Breast epithelium (tissue), 3 donors: ENCODE data around the gene FRRS1.

Source experiments
- CTCF ChIP-seq, 3 donors: fragments of 450-650 bp; IDR thresholded peaks; one replicate each; pipeline ENCODE4 v1.5.1; 2016 to 2017; ENCODE audit warnings: antibody characterized with exemption in 3 of 3, mild to moderate bottlenecking in 3 of 3, moderate library complexity in 3 of 3
- POLR2A ChIP-seq: fragments of 450-650 bp; IDR thresholded peaks from one replicate; pipeline ENCODE4 v1.6.1; 2016; ENCODE audit warnings: antibody characterized with exemption, mild to moderate bottlenecking, moderate library complexity
- POLR2AphosphoS5 ChIP-seq, 3 donors: sonication (generic); formaldehyde crosslinking; IDR thresholded peaks; one replicate each; pipeline ENCODE4 v1.6.1; 2017; ENCODE audit warnings: antibody characterized with exemption in 3 of 3

GRCh38 chr1:99704356-99704816, 62.0 kb downstream of the FRRS1 start:
- TF ChIP-seq POLR2A (no peak), CTCF (IDR thresholded peaks at IDR 0.05) (no peak), POLR2AphosphoS5 (IDR thresholded peaks at IDR 0.05) (no peak)
